ENCODE results near the gene PTPN13.
"Not testable (repeated sequence)": the region's sequence is repeated elsewhere in the genome, so short reads cannot be mapped to it uniquely, and the experiment has no call there.

Gene PTPN13

DNA sequence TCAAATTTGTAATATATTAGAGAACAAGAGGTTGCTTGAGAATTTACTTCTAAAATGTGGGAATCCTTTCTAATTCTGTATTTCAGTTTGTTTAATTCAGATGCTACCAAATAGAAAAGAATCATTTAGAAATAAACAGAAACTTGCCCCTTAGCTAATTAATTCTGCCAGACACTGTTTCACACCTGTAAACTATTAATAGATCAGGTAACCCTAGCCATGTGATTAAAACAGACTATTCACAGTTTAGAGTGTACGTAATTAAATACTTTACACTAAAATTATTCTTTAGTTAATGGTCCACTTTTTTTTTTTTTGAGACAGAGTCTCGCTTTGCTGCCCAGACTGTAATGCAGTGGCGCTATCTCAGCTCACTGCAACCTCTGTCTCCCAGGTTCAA is 124.0 kb downstream of the PTPN13 start:
- no peak for DNase-seq

DNA sequence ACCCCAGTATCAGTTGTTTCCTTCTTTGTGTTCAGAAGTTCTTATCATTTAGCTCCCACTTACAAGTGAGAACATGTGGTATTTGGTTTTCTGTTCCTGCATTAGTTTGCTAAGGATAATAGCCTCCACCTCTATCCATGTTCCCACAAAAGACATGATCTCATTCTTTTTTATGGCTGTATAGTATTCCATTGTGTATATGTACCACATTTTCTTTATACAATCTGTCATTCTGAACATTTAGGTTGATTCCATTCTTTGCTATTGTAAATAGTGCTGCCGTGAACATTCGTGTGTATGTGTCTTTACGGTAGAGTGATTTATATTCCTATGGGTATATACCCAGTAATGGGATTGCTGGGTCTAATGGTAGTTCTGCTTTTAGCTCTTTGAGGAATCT is 125.0 kb downstream of the PTPN13 start:
- DNase-seq = not testable (repeated sequence)

GRCh38 chr4:86720508-86721068 is 126.5 kb downstream of the PTPN13 start:
- DNase-seq = no peak

- no peak for DNase-seq
These were observed 127.3 kb downstream of the PTPN13 start for GRCh38 chr4:86721412-86721811.

DNA sequence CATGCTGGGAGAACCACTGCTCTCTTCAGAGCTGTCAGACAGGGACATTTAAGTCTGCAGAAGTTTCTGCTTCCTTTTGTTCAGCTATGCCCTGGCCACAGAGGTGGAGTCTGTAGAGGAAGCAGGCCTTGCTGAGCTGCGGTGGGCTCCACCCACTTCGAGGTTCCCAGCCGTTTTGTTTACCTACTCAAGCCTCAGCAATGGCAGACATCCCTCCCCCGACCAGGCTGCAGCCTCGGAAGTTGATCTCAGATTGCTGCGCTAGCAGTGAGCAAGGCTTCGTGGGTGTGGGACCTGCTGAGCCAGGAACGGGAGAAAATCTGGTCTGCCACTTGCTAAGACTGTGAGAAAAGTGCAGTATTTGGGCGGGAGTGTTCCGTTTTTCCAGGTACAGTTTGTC is 136.2 kb downstream of the PTPN13 start:
- no peak for DNase-seq

DNA sequence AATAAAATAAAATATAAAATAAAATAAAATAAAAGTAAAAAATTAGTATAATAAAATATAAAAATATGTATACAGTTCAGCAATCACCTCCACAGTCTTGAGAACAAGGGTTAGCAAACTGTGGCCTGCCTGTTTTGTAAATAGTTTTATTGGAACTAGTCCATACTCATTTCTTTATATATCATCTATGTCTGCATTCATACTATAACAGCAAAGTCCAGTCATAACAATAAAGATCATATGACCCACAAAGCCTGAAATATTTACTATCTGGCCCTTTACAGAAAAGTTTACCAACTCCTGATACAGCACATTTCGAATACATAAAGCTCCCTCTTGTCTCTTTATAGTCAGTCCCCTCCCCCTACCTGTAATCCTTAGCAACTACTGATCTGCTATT is 143.1 kb downstream of the PTPN13 start:
- no peak for DNase-seq

- no peak for DNase-seq
These were observed 147.7 kb downstream of the PTPN13 start for GRCh38 chr4:86741846-86742245.

DNA sequence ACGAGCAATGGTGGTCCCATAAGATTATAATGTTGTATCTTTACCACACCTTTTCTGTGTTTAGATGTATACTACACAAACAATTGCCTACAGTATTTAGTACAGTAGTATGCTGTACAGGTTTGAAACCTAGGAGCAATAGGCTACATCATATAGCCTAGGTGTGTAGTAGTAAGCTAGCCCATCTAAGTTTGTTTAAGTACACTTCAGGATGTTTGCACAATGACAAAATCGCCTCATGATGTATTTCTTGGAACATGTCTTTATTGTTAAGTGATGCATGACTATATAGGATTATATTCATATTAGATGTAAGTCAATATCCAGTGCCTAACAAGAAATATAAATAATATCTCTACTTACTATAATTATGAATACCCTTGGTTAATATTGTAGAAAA is 150.5 kb downstream of the PTPN13 start:
- DNase-seq = no peak

GRCh38 chr4:86749121-86749520 is 155.0 kb downstream of the PTPN13 start:
- no peak for DNase-seq

DNA sequence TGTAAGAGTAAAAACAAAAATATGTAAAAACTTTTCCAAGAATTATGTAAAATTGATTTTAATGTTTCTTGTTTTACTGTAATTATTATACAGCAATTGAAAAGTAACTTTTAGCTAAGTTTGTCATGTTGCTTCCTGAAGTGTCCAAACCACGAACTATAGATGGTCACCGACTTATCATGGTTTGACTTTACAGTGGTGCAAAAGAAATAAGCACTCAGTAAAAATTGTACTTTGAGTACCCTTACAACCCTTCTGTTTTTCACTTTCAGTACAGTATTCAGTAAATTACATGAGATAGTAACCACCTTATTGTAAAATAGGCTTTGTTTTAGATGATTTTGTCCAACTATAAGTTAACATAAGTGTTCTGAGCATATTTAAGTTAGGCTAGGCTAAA is 161.3 kb downstream of the PTPN13 start:
- DNase-seq = no peak

DNA sequence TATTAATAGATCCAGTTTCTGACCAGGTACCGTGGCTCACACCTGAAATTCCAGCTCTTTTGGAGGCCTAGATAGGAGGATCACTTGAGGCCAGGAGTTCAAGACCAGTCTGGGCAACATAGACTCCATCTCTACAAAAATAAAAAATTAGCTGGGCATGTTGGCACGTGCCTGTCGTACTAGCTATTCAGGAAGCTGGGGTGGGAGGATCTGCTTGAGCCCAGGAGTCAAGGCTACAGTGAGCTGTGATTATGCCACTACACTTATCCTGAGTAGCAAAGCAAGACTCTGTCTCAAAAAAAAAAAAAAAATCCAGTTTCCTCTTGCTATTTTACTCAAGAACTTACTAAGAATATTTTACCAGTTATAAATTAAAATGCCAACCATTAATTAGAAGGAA is 163.4 kb downstream of the PTPN13 start:
- no peak for DNase-seq

- no peak for DNase-seq
These were observed 165.2 kb downstream of the PTPN13 start for GRCh38 chr4:86759298-86759697.

GRCh38 chr4:86762649-86763048 is 168.5 kb downstream of the PTPN13 start:
- DNase-seq = no peak

GRCh38 chr4:86769794-86770193 is 175.7 kb downstream of the PTPN13 start:
- DNase-seq = no peak

DNA sequence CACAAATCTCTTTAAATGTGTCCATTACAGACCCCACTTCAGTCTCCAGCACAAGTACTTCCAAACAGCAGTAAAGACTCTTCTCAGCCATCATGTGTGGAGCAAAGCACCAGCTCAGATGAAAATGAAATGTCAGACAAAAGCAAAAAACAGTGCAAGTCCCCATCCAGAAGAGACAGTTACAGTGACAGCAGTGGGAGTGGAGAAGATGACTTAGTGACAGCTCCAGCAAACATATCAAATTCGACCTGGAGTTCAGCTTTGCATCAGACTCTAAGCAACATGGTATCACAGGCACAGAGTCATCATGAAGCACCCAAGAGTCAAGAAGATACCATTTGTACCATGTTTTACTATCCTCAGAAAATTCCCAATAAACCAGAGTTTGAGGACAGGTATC is 177.0 kb downstream of the PTPN13 start:
- no peak for DNase-seq

DNA sequence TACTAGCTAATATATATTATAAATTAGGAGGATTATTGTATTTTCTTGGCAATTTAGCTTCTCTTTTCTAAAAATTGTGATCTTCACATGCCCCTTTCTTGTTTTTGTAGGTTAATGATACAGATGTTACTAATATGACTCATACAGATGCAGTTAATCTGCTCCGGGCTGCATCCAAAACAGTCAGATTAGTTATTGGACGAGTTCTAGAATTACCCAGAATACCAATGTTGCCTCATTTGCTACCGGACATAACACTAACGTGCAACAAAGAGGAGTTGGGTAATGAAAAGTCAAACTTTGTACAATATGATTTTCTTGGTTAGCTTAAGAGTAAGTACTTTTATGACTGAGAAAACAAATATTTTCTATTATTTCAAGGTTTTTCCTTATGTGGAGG is 180.9 kb downstream of the PTPN13 start:
- DNase-seq = no peak

GRCh38 chr4:86778175-86778574 is 184.1 kb downstream of the PTPN13 start:
- no peak for DNase-seq

DNA sequence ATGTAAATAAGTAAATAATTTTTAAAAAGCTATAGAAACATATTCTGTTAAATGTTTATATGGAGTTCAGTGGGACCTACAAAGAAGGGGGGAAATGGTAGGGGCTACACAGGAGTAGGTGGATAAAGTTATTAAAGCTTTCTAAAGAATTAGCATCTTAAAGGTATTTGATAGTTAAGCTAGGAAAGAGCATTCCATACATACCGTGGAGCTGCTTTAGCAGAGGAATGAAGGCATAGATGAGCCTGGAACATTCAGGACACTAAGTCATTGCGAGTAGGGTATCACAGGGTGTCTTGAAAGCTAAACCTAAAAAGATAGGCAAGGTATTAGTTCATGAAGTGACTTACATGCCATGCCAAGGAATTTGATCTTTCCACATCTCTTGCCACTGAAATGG is 194.7 kb downstream of the PTPN13 start:
- no peak for DNase-seq

- no peak for DNase-seq
These were observed 197.0 kb downstream of the PTPN13 start for GRCh38 chr4:86791126-86791525.

DNA sequence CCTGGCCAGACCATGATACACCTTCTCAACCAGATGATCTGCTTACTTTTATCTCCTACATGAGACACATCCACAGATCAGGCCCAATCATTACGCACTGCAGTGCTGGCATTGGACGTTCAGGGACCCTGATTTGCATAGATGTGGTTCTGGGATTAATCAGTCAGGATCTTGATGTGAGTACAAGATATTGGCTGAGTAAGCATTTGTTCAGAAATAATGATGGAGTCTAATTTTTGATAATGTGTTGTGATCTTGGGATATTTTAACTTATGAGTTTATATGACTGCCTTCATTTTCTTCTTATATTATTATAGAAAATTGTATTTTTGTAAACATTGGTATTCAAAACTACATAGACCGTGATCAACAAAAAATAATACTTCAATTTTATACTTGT is 215.7 kb downstream of the PTPN13 start:
- DNase-seq = no peak

GRCh38 chr4:86810847-86811246 is 216.7 kb downstream of the PTPN13 start:
- DNase-seq = no peak

DNA sequence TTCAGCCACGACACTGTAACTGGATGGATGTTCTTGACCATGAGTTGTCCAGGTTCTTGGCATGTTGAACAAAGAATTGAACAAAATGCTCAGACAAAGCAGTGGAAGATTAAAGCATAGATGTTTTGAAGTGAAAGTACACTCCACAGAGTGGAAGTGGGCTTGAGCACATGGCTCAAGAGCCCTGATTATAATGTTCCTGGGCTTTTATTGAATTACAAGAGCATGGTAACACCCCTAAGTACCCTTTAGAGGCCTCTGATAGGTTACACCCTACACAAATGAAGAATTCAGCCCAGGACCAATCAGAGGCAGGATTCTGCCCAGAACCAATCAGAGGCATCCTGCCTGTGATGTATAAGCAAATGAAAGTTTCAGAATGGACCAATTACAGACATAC is 221.5 kb downstream of the PTPN13 start:
- no peak for DNase-seq

GRCh38 chr4:86816501-86817273 is 222.6 kb downstream of the PTPN13 start:
- no peak for DNase-seq

DNA sequence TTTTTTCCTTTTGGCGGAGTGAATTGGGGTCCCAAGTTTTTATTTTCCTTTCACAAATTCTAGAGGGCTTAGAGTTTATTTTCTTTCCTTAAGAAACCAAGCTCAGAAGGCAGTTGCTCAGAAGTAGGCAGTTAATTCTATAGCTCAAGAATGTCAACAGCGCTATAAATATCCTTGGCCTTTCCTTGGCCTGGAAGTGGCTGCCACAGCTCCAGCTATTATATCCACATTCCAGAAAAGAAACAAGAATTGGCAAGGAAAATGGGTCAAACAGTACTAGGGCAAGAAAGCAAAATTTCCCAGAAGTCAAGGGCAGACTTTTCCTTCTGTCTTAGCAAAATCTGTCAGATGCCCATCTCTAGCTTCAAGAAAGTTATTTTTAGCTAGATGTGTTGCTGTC is 224.1 kb downstream of the PTPN13 start:
- no peak for DNase-seq

GRCh38 chr4:86818841-86819240 is 224.7 kb downstream of the PTPN13 start:
- DNase-seq = no peak
